K562 treated with DMSO at 1 percent for 48 hours (cell line): ENCODE results near the gene P3H4. TPM values are rescaled to one million over a fixed set of nuclear protein-coding genes. Genes with fewer than 3 reads are reported as not detected.

Experiments used
- total RNA-seq: library from RNA; unstranded; fragments of 300-600 nt; gene quantifications from 2 replicates; pipeline ENCODE4 v1.2.3, GENCODE V29; 2022; ENCODE audit warnings: low replicate concordance; ENCODE audit errors: extremely low read depth

P3H4 gene, protein sequence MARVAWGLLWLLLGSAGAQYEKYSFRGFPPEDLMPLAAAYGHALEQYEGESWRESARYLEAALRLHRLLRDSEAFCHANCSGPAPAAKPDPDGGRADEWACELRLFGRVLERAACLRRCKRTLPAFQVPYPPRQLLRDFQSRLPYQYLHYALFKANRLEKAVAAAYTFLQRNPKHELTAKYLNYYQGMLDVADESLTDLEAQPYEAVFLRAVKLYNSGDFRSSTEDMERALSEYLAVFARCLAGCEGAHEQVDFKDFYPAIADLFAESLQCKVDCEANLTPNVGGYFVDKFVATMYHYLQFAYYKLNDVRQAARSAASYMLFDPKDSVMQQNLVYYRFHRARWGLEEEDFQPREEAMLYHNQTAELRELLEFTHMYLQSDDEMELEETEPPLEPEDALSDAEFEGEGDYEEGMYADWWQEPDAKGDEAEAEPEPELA
- not detected in 2 replicates for total RNA-seq

DNA sequence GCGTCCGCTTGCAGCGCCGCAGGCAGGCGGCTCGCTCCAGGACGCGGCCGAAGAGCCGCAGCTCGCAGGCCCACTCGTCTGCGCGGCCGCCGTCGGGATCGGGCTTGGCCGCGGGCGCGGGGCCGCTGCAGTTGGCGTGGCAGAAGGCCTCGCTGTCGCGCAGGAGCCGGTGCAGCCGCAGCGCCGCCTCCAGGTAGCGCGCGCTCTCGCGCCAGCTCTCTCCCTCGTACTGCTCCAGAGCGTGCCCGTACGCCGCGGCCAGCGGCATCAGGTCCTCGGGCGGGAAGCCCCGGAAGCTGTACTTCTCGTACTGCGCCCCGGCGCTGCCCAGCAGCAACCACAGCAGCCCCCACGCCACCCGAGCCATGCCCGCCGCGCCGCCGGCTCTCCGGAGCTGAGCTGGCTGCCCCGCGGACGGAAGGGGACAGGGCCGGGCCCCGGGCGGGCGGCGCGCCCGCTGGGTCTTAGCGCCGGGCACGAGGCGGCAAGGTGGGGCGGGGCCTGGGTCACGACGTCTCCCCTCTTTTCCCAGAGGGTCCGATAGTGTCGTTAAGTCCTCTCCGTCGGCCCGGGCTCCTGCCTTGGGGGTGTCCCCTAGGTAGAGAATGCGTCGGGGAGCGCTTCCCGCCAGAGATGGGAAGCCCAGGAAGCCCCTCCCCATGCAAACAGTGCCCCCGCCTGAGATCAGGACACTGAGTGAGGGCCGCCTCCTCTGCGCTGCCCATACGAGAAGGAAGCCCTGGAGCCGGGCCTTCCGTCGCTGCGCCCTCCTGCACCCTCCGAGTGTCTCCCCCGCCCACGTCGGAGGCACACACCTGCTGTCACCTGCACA, at the start of gene P3H4:
TSS of gene P3H4 (minus strand) at position 401 of the 832 bp plus-strand sequence. CDS start at position 367, 34 bp downstream.

DNA sequence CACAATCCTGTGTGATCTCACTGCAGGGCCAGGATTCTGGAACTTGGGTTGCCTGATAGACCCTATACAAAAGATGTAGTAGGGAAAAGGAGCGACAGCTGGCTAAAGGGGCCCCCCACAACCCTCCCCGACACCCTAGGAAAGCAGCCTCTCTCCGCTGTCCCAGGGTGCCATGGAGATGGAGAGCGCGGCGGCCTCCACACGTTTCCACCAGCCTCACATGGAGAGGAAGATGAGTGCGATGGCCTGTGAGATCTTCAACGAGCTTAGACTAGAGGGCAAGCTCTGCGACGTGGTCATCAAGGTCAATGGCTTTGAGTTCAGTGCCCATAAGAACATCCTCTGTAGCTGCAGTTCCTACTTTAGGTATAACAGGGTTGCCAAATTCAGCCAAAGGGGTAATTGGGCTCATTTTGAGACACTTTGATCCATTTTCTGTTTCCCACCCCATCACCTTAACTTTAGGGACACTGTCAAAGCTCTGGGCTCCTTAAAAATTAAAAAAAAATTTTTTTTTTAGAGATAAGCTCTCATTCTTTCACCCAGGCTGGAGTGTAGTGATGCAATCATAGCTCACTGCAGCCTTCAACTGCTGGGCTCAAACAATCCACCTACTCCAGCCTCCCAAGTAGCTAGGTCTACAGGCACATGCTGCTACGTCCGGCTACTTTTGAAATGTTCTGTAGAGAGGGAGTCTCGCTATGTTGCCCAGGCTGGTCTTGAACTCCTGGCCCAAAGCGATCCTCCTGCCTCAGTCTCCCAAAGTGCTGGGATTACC, 26.2 kb upstream of the P3H4 start, which contains the start of gene KLHL10:
TSS of gene KLHL10 (plus strand) at position 65 of the 778 bp plus-strand sequence. CDS start at position 173, 108 bp downstream.

DNA sequence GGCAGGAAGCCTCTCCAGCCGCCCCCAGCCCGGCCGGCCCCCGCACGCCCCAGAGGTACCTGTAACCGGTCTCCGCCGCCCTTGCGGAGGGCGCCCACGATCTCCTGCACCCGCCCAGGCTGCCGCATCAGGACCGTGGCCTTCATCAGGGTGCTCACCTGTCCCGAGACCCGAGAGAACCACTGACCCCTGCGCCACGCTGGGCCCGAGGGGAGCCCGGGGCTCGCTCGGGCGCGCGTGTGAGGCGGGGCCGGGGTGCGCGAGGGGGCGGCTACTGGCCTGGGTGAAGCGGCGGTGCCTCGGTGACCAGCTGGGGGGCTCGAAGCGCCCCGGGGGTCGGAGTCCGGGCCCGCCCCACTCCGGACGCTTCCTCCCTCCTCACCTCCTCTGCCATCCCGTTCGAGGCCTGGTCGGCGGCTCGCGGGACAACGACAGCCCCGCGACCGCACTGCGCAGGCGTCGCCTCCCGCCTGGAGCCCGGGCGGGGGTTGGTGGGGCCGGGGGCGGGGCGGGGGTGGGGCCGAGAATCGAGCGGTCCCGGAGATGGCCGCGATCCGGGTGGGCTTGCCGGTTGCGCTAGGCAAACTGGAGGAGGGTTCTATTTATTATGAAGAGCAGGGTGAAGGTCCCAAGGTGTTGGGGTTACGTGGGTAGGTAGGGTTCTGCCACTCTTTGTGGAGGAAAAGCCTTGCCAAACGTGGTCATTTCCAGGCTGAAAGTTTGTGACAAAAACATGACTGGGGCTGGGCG, 24.2 kb upstream of the P3H4 start, which contains the start of gene NT5C3B:
TSS of gene NT5C3B (minus strand) at position 433 of the 750 bp plus-strand sequence. CDS start at position 394, 39 bp downstream.

DNA sequence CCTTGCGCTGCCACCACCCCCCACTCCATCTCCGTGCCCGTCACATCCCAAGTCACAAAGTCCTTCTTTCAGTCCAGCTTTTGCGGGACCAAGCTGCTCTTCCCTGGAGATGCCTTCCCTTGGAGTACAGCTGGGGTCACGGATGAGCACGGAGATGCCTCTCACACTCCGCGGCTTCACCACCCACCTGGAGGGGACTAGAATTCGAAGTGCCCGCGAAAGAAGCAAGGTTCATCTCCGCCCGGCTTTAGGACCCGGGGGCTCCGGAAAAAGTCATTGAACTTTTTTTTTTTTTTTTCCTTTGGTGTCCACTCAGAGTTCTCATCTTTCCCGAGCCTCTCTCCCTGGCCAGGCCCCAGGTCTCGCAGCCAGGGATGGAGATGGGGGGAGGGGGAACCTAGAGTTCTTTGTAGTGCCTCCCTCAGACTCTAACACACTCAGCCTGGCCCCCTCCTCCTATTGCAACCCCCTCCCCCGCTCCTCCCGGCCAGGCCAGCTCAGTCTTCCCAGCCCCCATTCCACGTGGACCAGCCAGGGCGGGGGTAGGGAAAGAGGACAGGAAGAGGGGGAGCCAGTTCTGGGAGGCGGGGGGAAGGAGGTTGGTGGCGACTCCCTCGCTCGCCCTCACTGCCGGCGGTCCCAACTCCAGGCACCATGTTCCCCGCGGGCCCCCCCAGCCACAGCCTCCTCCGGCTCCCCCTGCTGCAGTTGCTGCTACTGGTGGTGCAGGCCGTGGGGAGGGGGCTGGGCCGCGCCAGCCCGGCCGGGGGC, 817 bp upstream of the P3H4 start, which contains the start of gene FKBP10:
TSS of gene FKBP10 (plus strand) at position 624 of the 771 bp plus-strand sequence. CDS start at position 655, 31 bp downstream.

DNA sequence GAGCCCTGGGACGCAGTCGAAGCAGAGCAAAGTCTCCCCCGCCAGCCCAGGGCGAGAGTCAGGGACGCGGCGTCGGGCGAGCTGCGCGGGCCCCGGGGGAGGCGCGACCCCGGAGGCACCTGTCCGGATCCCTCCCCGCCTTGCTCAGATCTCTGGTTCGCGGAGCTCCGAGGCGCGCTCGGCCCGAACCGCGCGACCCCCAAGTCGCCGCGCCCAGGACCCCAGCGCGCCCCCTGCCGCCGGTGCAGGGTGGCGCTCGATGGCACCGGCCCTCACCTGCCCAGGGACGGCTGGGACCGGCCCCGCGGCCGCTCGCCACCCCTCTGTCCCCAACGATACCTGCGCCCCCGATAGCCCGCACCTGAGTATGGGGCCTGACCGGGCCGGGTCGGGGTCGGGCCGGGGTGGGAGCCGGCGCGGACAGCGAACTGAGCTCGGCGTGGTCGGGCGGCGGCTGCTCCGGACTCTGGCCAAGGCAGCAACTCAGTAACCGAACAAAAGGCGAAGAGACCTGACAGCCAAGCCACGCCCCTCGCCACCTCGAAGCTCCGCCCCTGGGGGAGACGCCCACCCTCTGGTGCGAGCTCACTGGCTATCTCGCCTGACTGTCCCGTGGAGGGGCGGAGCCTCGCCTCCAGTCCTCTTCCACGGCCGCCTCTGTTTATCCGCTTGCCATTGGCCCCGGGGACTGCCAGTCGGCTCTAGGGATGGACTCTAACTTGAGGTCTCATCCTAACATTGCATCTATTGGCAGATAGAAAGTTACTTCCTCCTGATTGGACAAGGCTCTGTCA, 25.3 kb downstream of the P3H4 start, which contains the start of gene JUP:
TSS of gene JUP (minus strand) at position 485 of the 794 bp plus-strand sequence. CDS start 14,857 bp downstream, outside the sequence.

Other genes with a start within 250 kb of the P3H4 start
- gene KRT9, start 239.9 kb downstream of the P3H4 start, total RNA-seq: not detected in 2 replicates
- not detected in 2 replicates for gene KRT14, start 225.1 kb downstream of the P3H4 start, total RNA-seq
- gene KRT16, start 199.2 kb downstream of the P3H4 start, total RNA-seq: not detected in 2 replicates
- gene KRT17, start 187.4 kb downstream of the P3H4 start, total RNA-seq: not detected in 2 replicates
- gene EIF1, start 123.1 kb downstream of the P3H4 start, total RNA-seq: 437 and 1,744 TPM in 2 replicates
- not detected in 2 replicates for gene GAST, start 99.6 kb downstream of the P3H4 start, total RNA-seq
- not detected in 2 replicates for gene HAP1, start 77.3 kb downstream of the P3H4 start, total RNA-seq
- not detected in 2 replicates for gene JUP, start 25.2 kb downstream of the P3H4 start, total RNA-seq
- gene FKBP10, start 1.1 kb upstream of the P3H4 start, total RNA-seq: not detected in 2 replicates
- gene NT5C3B, start 24.3 kb upstream of the P3H4 start, total RNA-seq: not detected in 2 replicates
- not detected in 2 replicates for gene KLHL10, start 25.9 kb upstream of the P3H4 start, total RNA-seq
- gene KLHL11, start 53.5 kb upstream of the P3H4 start, total RNA-seq: not detected in 2 replicates
- not detected in 2 replicates for gene ACLY, start 107.0 kb upstream of the P3H4 start, total RNA-seq
- not detected in 2 replicates for gene ODAD4, start 118.7 kb upstream of the P3H4 start, total RNA-seq
- gene CNP, start 154.8 kb upstream of the P3H4 start, total RNA-seq: not detected in 2 replicates
- gene DNAJC7, start 205.5 kb upstream of the P3H4 start, total RNA-seq: 468 TPM in 1 of 2 replicates, not detected in the other
- gene NKIRAS2, start 208.1 kb upstream of the P3H4 start, total RNA-seq: not detected in 2 replicates
- gene C17orf113, start 238.7 kb upstream of the P3H4 start, total RNA-seq: not detected in 2 replicates